HG02678 (cell line): Measurements from ENCODE around the gene TMEM41B.

Experiments
- ATAC-seq: cut with Tn5 transposase; IDR thresholded peaks from one replicate; pipeline ENCODE4 v1.9.1; 2021; ENCODE audit warnings: mild to moderate bottlenecking, moderate library complexity; ENCODE audit not compliant: unreplicated experiment

Gene TMEM41B

GRCh38 chr11:9310485-9311090 lies 3.8 kb downstream of the TMEM41B start:
- ATAC-seq, result no peak

GRCh38 chr11:9304178-9304577 lies 10.2 kb downstream of the TMEM41B start:
- ATAC-seq, result no peak

- ATAC-seq, result no peak
Measured at GRCh38 chr11:9302448-9302847, 11.9 kb downstream of the TMEM41B start.

GRCh38 chr11:9301720-9302119 lies 12.7 kb downstream of the TMEM41B start:
- ATAC-seq, result no peak

GRCh38 chr11:9293646-9294045 lies 20.7 kb downstream of the TMEM41B start:
- no peak for ATAC-seq

GRCh38 chr11:9285850-9286587 lies 28.4 kb downstream of the TMEM41B start:
- ATAC-seq, result no peak

- ATAC-seq, result peak; percentile 97
Measured at GRCh38 chr11:9280655-9281301, 33.6 kb downstream of the TMEM41B start.

- no peak for ATAC-seq
Measured at GRCh38 chr11:9277176-9277575, 37.2 kb downstream of the TMEM41B start.

GRCh38 chr11:9276571-9276970 lies 37.8 kb downstream of the TMEM41B start:
- no peak for ATAC-seq

GRCh38 chr11:9274499-9275258 lies 39.7 kb downstream of the TMEM41B start:
- ATAC-seq, result no peak

GRCh38 chr11:9273376-9274336 lies 40.7 kb downstream of the TMEM41B start:
- ATAC-seq, result no peak

GRCh38 chr11:9269492-9270013 lies 44.8 kb downstream of the TMEM41B start:
- ATAC-seq, result no peak

- no peak for ATAC-seq
Measured at GRCh38 chr11:9267680-9268079, 46.7 kb downstream of the TMEM41B start.

- ATAC-seq, result no peak
Measured at GRCh38 chr11:9266926-9267325, 47.5 kb downstream of the TMEM41B start.

GRCh38 chr11:9266132-9266736 lies 48.2 kb downstream of the TMEM41B start:
- ATAC-seq, result no peak

GRCh38 chr11:9265211-9266131 lies 48.9 kb downstream of the TMEM41B start, which contains the start of gene DENND5A:
Gene DENND5A (minus strand): TSS chr11:9265350. CDS start chr11:9265069, 281 bp downstream.
- peak; percentile 40 for ATAC-seq

GRCh38 chr11:9264316-9265210 lies 49.8 kb downstream of the TMEM41B start:
- ATAC-seq, result peak; percentile 18
